HG02970 (cell line): ENCODE measurements around the gene TEX47.

Experiments
- ATAC-seq: cut with Tn5 transposase; IDR thresholded peaks from one replicate; pipeline ENCODE4 v1.9.1; 2021; ENCODE audit warnings: mild to moderate bottlenecking, moderate library complexity, moderate number of reproducible peaks; ENCODE audit not compliant: unreplicated experiment, low FRiP score

Gene TEX47

GRCh38 chr7:88795553-88795952 is at the start of gene TEX47:
Gene TEX47 (minus strand): TSS chr7:88795737. CDS start chr7:88794942, 795 bp downstream.
- ATAC-seq: no peak

GRCh38 chr7:88845091-88845490 is 49.6 kb upstream of the TEX47 start:
- ATAC-seq: no peak

DNA sequence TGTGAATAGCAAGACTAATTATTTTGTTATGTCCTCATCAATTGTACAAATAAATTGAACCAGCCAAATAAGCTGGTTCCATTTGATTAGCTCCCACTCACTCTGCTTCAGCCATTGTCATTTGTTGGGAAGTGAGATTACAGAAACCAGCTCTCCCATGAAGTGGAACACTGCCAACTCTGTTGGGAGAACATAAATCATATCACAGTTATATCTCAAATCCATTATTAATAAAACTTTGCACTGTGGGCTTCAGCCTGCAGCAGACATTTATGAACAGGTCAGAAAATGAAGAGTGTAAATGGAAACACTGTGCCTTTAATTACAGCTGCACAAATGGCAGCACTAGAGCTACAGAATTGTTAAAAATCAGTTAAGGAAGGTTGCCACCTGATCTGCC is 46.7 kb upstream of the TEX47 start:
- no peak for ATAC-seq

DNA sequence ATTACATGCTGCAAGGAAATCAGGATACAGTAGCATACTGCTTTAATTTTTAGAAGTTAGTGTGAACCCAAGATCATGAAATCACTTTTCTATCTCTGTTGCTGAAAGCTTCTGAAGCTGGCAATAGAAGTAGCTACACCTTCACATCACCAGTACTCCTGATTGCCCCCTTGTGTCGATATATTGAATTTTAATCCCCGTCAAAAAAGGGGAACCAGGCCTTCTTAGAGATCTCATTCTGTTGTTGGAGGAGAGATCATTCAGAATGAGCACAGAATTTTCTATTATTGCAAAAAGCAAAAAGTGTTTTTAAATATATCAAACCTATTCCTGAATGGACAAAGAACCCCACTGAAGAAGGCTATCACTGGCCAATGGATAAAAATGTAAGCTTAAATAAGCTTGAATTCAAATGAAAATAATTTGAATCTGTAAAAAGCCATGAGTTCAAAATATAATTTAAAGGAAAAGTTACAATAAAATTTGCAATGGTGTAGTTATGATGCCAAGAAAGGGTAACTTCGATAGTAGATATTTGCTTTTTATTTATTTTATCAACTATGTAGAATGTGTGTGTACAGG is 39.7 kb upstream of the TEX47 start:
- ATAC-seq: peak; percentile 92

GRCh38 chr7:88826222-88826621 is 30.7 kb upstream of the TEX47 start:
- ATAC-seq: no peak

DNA sequence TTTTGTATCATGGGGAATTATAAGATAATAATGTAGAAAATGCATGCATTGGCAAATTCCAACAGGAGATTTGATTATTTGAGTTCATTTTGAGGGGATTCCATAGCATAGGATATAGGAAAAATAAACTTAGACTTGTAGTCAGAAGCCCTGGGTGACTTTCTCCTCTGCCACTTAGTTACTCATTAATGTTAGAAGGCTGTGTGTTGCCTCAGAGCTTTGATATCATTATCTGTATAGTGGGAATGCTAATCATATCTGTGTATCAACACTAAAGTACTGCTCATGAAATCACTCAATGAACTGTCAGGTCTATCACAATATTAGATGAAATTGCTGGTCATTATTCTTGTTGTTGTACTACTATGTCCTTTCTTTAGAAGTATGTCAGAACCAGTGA is 23.0 kb upstream of the TEX47 start:
- no peak for ATAC-seq

DNA sequence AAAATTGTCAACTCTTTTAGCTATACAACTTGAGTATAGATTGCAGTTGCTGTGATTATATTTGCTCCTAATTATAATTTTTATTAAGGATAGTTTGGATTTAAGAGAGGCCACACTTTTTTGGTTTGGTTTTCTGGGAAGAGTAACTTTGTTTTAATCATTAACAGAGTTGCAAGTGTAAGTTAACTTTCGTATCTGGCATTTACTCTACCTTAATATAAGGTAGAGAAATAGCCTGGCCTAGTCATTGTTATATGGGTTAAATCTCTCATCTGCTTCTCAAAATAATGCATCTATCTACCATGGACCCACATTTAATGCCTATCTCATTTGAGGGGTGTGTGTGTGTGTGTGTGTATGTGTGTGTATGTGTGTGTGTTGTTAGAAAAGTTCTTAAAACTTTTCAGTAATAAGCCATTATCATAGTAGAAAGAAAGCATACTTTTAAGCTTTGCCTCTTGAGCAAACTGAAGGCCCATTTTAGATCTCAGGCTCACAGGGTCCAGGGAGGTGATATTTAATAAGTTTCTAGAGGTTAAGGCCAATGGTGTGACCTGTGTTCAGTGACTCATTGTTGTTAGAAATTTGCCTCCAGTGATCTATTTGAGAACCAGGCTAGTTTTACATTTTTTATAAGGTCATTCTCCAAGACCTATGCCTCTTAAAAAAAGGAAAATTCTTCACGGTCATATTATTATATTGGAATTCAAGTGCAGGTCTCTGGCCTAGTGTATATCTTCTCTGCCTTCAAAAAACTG is 10.9 kb upstream of the TEX47 start:
- ATAC-seq: no peak

GRCh38 chr7:88801046-88801445 is 5.5 kb upstream of the TEX47 start:
- no peak for ATAC-seq

GRCh38 chr7:88792361-88792760 is 3.2 kb downstream of the TEX47 start:
- no peak for ATAC-seq

- no peak for ATAC-seq
Measured at GRCh38 chr7:88791891-88792290, 3.6 kb downstream of the TEX47 start.

GRCh38 chr7:88789480-88790064 is 6.0 kb downstream of the TEX47 start:
- no peak for ATAC-seq

- no peak for ATAC-seq
Measured at GRCh38 chr7:88787777-88788176, 7.8 kb downstream of the TEX47 start.

GRCh38 chr7:88775838-88776237 is 19.7 kb downstream of the TEX47 start:
- no peak for ATAC-seq

- ATAC-seq: no peak
Measured at GRCh38 chr7:88772776-88773175, 22.8 kb downstream of the TEX47 start.

DNA sequence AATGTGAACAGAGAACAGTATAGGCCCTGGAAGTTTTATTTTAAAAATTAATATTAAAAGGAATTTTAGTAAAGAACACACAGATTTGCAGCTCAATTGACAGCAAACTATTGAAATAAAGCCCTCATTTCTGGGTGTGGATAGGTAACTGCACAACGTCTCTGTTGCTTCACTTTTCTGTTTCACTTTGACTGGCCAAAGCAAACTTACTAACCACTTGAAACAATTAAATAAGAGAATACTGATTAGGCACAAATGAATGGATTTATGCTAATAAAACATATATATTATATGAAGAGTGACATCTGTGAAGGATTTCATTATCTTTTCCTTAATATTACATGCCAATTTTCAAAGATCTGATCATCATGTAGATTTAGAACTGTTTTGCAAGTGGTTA is 24.1 kb downstream of the TEX47 start:
- no peak for ATAC-seq

- ATAC-seq: no peak
Measured at GRCh38 chr7:88761779-88762178, 33.8 kb downstream of the TEX47 start.

DNA sequence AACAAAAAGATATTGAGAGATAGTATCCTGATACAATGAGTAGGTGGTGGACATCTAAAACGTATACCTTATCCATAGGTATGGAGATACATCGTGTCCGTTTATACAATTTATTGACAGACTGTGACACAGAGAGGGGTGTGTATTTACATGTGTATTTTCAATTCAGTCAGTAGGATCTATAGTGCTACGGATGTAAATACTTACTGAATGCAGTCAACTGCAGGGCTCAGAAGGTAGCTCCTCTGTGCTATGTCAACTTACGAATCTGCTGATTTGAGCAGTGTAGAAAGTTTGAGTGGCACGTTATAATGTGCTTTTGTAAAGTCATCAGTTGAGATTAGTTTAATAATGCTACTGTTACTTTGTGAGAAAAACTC is 35.4 kb downstream of the TEX47 start:
- no peak for ATAC-seq

- ATAC-seq: no peak
Measured at GRCh38 chr7:88759230-88760135, 36.1 kb downstream of the TEX47 start, which contains the start of gene ZNF804B. Gene ZNF804B (plus strand): TSS chr7:88759700. CDS start chr7:88759977, 277 bp downstream.

DNA sequence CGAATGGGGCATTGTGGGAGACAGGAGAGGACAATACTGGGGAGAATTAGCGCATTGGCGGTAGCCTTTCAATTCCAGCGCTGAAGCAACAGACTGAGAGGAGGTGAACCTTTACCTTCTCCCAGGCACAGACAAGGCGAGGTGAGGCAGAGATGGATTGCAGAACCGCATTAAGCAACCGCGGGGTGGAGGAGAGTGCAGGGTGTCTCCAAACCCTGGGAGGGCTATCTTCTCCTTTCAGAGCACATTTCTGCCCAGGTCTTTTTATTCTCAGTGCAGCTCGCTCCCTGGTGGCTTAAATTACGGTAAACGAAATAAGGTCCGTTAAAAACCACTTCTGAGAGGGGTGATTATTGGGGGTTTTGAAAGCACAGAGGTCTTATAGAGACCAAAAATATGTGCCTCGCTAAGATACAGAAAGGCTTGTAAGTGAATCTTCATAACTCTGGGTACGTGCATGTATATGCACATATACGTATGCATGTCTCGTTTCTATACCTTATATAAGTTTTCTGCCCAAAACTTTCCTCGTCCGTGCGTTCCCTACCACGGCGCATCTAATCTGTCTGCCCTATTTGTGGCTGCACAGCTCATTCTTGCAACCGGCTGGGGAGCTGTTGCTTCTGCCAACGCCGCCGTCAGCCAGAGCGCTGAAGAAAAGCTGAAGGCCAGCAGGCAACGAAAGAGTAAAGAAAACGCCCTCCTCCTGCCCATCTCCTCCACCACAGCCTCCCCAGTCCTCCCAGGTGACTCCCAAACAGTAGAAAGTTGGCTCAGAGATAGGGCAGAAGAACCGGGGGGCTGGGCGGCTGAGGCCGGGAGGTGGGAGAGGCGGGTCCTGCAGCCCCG is 36.9 kb downstream of the TEX47 start:
- no peak for ATAC-seq

DNA sequence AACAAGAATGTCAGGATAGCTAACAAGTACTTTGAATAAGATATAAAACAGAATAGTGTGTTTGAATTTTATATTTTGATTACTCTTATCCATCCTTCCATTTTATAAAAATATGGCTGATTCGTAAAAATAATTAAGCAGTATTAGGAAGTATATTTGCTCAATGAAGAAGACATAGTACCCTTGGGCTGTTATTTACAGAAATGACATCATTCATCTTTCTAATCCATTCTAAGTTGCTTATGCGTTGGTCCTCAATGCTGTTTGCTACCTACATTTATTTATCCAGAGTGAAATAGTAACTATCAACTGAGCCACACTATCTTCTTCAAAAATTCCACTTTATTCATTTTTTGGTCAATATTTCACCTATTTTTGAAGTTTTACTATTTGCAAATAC is 38.2 kb downstream of the TEX47 start:
- ATAC-seq: no peak
